RKO (cell line): ENCODE measurements around the gene VAPA.

Source experiments
- DNase-seq: peaks from one replicate; pipeline ENCODE4 v3.0.0-alpha.2; 2016; ENCODE audit warnings: low spot score

VAPA gene

GRCh38 chr18:9975658-9976057, 61.8 kb downstream of the VAPA start:
- DNase-seq = no peak

GRCh38 chr18:9982711-9983110, 68.9 kb downstream of the VAPA start:
- no peak for DNase-seq

- DNase-seq = no peak
These were observed 70.3 kb downstream of the VAPA start for GRCh38 chr18:9984080-9984479.

- DNase-seq = no peak
These were observed 71.8 kb downstream of the VAPA start for GRCh38 chr18:9985641-9986040.

GRCh38 chr18:9986156-9986930, 72.5 kb downstream of the VAPA start:
- no peak for DNase-seq

GRCh38 chr18:9987345-9987744, 73.5 kb downstream of the VAPA start:
- no peak for DNase-seq

- DNase-seq = no peak
These were observed 74.1 kb downstream of the VAPA start for GRCh38 chr18:9987931-9988330.

GRCh38 chr18:9988665-9989064, 74.8 kb downstream of the VAPA start:
- DNase-seq = no peak

GRCh38 chr18:9989481-9989880, 75.7 kb downstream of the VAPA start:
- DNase-seq = no peak

- DNase-seq = no peak
These were observed 77.5 kb downstream of the VAPA start for GRCh38 chr18:9991011-9992000.

- DNase-seq = no peak
These were observed 78.6 kb downstream of the VAPA start for GRCh38 chr18:9992300-9992972.

- no peak for DNase-seq
These were observed 79.2 kb downstream of the VAPA start for GRCh38 chr18:9992973-9993520.

- no peak for DNase-seq
These were observed 79.8 kb downstream of the VAPA start for GRCh38 chr18:9993521-9994025.

- DNase-seq = no peak
These were observed 80.3 kb downstream of the VAPA start for GRCh38 chr18:9994026-9994570.

GRCh38 chr18:9994701-9995235, 81.0 kb downstream of the VAPA start:
- DNase-seq = no peak

GRCh38 chr18:9995631-9996030, 81.8 kb downstream of the VAPA start:
- DNase-seq = no peak

GRCh38 chr18:9996094-9996493, 82.3 kb downstream of the VAPA start:
- no peak for DNase-seq

GRCh38 chr18:9997711-9998110, 83.9 kb downstream of the VAPA start:
- no peak for DNase-seq

- DNase-seq = no peak
These were observed 84.5 kb downstream of the VAPA start for GRCh38 chr18:9998330-9998729.

- DNase-seq = no peak
These were observed 88.5 kb downstream of the VAPA start for GRCh38 chr18:10002280-10002679.

- DNase-seq = no peak
These were observed 89.5 kb downstream of the VAPA start for GRCh38 chr18:10003281-10003680.
